Activated T-cell treated with anti-CD3 and anti-CD28 coated beads for 4 hours (primary cell): ENCODE data around the gene ACOX1.

Experiments used
- DNase-seq: peaks from one replicate; pipeline ENCODE4 v3.0.0-alpha.2; 2020

Gene ACOX1

DNA sequence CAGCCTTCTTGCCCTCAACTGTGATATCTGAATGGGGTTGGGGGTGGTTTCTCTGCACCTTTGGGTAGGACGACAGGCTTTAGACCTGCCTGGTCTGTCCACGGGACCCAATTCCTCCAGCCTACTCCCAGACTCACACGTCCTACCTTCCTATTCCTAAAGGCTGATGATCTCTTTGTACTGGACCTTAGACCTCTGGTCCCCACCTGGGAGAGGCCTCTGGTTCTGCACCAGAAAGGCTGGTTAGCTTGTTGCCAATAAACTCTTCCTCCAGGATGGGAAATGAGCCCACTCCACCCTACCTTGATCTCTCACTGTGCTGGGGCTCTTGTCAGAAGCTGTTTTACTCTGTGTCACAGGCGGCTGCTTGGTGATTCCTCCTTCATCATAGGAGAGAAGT lies 52.5 kb downstream of the ACOX1 start:
- no peak for DNase-seq

DNA sequence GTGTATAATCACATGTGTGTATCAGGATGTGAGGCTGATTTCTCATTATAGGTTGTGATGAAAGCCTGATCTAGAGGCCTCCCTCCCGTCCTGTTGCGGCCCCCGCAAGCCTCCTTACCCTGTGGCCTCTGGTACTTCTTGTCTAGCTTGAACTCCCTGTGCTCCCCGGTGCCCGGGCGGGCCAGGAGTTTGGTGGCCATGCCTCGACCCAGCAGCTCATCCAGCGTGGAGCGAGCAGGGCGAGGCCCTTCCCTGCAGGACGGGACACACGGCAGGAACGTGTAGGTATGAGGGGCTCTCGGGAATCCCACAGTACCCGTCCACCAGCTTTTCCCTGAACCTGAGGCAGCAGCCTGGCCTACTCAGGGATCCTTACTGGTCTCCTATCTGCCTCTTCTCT lies 53.1 kb downstream of the ACOX1 start:
- no peak for DNase-seq

DNA sequence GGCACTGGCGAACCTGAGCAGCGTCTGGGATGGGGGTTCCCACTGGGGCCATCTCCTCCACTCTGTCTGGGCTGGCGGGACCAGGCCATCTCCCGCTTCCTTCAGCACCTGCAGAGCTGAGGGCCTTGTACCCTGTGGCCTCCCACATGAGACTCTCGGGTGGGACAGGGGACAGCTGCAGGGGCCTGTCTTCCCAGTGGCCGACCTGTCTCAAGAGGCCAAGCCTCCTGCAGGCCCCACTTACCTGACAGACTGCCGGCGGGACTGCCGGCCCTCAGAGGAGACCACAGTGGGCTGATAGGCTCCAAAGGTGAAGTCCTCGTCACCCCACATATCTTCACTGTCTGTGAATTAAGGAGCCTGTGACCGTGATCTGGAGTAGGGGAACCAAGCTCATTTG lies 53.9 kb downstream of the ACOX1 start:
- DNase-seq, result no peak

DNA sequence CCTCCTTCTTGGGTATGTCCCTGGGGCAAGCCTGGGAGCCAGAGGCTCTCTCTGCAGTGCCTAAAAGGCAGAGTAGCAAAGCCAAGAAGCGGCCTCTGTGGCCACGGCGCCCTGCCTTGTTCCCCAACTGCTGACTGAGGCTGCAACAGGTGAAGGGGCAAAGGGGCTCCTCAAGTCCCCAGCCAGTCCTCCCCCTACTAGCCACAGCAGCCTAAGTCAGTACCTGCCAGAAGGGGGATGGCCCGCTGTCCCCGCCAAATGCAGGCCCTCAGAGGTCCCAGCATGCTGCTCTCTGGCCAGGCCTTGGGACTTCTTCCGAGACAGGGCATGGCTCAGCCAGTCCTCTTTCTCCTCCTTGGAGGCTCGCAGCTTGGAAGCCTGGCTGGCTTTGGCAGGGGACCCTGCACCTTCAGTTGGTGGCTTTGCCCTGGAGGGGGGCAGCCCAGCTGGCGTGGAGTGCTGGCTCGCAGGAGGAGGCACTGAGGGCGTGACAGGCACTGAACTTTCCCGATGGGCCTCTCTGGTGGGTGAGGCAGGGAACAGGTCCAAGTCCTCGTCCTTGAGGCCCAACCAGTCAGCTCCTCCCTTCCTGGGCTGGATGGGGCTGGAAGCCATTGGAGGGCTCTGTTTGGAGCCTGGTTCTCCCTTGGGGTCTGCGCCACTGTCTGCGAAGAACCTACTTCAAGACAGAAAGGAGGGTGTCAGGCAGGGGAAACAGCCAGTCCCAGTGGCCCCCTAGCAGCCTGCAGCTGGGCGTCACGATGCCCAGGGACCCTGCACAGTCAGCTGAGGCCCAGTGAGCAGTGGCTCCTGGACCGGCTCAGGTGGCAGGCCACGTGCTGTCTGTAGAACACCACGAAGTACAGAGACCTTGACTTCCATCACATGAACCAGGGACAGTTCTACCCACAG lies 55.7 kb downstream of the ACOX1 start:
- no peak for DNase-seq

DNA sequence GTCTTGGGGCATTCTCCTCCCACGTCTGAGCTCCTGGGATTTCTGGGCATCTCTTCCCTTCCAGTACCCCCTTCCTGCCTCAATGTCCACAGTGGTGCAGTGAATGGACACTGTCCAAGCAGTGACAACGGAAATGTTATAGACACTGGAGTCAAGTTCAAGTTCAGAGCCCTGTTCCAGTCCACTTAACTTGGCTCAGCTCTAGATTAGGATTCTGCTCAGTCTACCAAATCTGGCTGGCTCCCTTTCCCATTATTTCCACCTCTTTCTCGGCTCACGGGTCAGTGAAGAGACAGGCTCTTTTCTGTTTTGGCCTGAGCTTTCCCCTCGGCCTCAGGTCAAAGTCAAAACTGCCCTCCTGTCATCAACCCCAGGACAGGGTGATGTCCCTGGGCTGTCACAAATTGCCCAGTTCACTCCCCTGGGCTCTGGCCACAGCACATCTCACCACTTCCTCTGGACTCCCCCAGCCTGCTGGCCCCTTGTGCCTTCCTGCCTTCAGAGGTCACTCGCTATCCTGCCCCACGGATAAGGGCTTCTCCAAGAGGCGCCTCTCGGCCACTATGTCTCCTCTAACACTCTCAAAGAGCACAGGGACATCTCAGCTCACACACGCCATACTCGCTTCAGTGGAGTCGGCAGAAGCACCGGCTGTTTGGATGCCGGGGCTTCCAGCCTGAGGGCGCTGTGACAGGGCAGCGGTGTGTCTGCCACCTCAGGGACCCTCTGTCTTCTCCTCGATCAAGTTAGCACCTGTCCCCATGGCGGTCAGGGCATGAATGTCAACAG lies 56.6 kb downstream of the ACOX1 start:
- no peak for DNase-seq

DNA sequence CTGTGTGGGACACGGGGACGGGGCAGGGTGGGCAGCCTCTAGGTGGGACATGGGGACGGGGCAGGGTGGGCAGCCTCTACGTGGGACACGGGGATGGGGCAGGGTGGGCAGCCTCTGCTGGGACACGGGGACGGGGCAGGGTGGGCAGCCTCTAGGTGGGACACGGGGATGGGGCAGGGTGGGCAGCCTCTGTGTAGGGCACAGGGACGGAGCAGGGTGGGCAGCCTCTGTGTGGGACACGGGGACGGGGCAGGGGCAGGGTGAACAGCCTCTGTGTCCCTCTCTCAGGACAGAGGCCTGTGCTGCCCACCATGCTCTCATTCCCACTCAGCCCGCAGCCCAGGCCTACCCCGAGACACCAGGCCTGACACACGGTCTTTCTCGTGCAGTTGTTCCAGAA lies 57.4 kb downstream of the ACOX1 start:
- no peak for DNase-seq

DNA sequence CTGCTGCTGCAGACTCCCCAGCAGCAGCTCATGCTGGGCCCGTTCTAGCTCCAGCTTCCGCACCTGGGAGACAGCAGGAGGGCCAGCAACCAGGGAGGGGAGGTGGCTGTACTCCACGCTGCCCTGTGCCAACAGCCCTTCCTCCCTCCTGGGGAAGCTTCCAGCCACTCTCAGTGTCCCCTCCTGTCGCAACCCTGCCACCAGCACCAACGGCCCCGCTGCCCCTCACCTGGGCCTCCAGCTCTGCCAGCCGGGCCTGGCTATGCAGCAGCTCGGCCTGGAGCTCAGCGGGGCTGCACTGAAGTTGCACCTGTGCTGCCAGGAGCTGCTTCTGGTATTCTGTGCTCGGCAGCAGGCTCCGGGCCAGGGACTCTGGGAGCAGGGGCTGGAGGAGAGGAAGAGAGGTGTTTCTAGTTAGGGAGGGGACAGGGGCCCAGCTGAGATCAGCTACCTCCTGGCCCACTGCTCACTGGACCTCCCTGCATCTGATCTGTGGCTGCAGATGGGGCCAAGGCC lies 58.9 kb downstream of the ACOX1 start:
- no peak for DNase-seq

DNA sequence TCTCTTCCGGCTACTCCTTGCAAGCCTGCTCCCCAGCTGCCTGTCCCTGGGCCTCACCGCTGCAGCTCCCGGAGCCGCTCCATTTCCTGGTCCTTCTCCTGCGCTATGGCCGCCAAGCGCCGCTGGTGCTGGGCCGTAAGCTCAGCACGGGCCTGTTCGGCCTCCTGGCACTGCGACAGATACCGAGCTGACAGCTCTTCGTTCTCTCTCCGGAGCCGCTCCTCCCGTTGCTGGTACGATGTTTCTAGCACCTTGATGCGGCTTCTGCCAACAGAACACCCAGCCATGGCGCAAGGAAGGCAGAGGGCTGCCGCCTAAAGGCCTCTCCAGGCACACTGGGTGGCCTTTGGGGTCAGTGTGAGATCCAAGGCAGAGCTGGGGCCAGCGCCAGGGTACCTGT lies 59.4 kb downstream of the ACOX1 start:
- DNase-seq, result no peak

DNA sequence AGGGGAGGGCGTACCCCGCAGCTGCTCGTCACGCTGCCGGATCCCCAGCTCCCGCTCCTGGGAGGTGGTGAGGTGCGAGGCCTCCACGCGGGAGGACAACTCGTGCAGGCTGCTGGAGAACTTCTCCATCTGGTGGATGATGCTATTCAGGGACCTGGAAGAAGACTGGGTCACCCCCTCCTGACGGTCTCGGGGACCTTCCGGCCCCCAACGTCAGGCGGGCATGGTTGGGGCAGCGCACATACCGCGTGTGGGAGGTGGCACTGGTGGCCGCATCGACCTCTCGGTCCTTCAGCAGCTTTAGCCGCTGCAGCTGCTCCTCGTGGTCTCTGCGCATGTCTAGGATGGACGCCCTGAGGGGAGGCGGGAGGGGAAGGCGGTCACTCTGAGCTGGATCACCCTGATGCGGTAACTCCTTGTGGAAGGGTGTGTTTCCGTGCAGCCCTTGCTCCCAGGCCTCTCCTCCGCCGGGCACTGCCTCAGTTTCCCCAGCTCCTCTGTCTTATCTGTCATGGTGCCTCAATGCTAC lies 61.0 kb downstream of the ACOX1 start:
- DNase-seq, result no peak

DNA sequence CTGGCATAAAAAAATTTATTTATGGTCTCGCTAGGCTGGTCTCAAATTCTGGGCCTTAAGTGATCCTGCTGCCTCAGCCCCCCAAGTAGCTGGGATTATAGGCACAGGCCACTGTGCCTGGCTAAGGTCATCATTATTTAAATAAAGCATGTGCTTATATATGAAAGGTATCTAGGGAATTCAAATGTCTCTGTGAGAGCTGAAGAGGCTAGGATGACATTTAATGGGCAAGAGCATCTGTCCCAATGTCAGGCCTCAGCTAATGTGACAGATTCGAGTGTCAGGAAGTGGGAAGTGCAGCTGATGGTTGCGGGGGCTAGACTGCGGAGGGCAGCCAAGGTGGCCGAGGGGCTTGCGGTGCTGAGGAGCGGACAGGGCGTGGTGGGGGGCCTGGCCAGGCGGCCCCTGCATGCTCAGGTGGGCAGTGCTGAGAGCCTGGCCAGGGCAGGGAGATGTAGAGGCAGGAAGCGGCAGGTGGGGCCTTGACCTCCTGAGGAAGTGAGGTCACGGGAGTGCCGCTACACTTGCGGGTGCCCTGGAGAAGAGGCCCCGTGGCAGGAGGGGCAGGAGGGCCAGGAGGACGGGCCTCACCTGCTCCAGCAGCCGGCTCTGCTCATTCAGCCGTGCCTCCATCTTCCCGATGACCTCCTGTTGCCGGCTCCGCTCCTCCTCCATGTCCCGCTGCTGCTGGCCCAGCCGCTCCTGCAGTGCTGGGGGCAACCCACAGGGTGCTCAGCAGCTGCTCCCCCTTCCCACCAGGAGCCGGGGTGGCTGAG lies 61.6 kb downstream of the ACOX1 start:
- no peak for DNase-seq

DNA sequence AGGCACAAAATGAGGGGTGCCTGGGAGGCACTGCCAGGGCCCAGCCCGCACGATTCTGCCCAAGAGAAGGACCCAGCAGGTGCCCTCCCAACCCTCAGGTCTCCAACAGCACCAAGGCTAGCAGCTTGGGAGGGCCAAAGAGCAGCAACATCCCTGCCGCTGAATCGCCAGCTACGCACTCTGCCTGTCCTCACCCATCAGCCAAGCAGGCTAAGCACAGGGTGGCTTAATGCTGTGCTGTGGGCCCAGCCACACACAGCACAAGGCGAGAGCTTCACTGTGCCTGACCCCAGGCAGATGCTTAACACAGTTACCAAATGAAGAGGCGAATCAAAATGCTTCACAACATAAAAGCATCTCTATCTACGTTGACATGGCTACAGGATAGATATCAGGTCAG lies 63.7 kb downstream of the ACOX1 start:
- no peak for DNase-seq

DNA sequence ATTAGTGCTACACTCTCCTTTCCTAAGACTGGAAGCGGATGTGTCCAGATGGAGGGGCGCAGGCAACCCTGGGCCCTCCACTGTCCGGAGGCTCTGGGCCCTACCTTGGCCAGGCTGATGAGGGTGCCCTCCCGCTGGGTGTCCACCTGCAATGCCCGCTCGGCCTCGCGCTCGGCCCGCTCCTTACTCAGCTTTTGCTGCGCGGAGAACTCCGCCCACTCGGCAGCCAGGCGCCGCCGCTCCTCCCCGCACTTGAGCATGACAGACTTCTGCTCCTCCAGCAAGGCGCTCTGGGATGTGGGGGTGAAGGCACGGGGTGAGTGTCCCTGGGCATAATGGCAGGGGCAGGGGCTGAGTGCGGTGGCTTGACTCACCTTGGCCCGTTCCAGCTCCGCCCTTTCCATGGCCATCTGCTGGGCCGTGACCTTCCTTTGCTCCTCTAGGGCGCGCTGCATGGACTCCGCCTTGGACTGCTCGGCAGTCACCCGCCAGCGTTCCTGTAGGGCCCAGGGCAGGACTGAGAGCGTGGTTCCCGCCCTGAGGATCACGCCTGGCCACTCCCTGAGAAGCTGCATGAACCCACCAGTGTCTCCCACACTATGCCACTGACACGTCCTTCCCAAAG lies 64.2 kb downstream of the ACOX1 start:
- DNase-seq, result no peak

DNA sequence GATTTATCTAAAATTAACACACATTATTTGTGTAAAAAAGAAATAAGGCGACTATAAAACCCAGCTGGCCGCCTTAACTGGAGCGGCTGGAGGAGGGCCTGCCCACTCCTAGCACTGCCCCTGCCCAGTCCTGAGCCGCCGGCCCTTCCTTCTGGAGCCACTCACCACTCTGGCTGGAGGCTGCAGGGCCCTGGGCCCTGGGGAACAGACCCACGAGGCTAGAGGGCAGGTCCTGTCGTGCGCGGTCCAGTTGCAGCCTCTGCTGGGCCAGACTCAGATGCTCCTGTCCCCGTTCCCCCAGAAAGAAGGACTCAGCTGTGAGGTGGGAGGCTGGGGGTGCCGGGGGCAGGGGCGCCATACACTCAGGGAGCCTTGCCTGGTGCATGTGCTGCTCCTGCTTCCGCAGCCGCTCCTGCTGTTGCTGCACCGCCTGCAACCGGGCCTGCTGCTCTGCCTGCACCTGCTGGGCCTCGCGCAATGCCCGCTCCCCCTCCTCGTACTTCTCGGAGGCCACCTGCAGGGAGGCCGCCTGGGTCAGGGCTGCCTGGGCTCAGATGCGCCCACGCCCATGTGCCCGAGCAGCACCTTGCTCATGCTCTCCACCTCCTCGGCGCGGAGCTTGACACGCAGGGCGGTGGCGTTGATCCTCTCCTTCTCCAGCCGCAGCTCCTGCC lies 65.3 kb downstream of the ACOX1 start:
- DNase-seq, result no peak

DNA sequence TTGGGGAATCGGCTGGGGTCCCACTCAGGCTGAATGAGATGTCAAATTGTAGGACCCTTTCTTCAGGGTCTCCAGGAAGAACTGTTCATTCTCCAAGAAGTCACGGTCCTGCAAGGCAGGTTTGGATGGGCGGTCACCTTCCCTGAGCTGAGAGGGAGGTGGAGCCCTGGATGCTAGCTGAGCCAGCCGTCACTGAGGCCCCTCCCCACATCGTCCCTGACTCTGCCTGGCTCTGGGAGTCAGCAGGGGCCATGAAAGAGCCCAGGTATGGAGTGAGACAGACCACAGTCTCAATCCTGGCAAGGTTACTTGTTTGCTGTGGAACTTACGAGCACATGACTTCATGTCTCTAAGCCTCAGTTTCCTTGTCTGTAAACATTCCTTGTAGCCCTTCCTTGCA lies 68.3 kb downstream of the ACOX1 start:
- DNase-seq, result no peak

DNA sequence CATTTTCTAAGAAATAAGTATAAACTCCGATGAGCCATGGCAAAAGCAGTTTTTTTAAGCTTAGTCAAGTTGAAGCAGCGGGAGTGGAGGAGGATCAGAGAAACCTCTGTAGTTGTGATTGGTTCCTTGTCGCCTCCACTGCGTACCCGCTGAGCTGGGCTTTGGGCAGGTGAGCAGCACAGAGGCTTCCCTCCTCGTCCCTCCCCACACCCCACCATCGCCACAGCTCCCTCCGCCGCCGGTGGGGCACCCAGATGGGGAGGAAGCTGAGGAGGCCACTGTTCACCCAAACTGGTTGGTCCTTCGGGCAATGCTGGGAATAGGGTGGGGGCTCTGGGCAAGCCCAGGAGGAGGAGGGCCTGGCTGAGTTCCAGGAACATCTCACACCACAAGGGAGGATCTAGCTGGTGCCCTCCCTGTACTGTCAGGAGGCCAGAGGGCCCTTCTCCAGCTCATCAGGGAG lies 69.1 kb downstream of the ACOX1 start:
- no peak for DNase-seq

DNA sequence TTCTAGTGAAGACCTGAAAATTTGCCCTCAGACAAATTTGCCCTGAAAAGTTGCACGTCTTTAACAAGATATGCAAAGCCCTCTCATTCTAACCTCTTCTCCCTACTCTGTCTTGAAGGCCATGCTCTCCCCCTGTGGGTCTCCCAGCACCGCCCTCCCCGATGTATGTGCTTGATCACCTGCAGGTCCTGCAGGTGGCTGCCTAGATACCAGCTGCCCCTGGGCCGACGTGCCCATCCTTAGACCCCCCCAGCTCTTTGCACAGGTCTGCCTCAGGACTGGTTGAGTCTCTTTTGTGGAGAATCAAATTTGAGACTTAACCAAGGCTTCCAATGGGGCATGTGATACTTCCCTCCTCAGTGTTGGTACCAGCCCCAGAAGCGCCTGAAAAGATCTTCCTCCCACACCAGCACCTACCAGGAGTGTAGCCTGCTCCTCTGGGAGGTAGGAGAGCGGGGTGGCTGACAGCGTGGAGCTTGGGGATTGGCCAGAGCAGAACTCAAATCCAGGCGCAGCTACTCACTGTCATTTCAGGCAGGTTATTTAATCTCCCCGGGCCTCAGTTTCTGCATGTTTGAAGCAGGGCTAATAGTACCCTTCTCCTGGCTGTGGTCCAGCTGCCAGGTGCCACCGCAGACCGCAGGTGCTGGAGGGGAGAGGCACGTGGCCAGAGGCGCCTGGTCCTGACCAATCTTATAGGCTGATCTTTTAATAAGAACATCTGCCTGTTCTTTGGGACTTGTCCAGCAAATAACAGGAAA lies 69.7 kb downstream of the ACOX1 start:
- DNase-seq, result no peak

DNA sequence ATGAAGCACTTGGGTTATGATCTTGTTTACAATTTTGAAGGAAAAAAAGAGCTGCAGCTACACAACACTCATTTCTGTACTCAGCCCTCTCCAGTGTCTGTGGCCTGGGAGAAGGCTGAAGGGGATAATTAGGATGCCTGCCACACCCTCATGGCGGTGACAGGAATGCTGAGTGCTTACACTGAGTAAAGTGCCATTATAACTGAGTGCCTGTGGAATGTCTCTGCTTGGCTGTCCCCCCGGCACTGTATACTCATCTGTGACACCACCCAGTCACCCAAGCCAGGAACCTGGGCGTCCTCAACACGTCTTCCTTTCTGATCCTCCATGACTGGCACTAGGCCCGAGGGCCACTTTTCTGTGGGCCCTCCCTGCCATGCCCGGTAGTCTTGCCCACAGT lies 70.8 kb downstream of the ACOX1 start:
- no peak for DNase-seq

DNA sequence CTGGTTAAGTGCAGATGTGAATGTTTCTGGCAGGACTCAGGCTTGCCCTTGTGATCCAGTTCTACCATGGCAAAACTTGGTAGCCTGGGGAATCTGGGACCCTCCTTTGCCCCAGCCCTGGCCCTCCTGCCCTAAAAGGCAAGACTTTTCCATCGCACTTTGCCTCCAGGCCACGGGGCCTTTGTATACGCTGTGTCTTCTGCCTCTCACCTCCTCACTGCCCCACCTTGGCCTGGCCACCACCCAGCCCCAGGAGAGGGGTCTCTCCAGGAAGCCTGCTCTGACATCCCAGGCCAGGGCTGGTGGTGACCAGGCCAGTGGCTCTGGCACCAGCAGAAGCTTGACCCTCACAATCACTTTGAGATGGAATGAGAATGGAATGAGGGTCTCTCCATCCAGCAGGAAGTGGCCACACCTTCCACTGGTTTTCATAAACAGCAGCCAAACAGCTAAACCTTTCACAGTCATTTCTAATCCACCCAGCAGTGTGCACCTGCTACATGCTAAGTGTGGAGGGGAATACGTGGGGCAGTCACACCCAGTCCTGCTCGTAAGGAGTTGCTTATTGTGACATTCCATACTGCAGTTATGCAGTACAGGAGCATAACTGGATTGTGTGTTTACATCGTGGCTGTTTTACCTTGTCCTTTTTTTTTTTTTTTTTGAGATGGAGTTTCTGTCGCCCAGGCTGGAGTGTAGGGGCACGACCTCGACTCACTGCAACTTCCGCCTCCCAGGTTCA lies 72.7 kb downstream of the ACOX1 start:
- DNase-seq, result no peak

DNA sequence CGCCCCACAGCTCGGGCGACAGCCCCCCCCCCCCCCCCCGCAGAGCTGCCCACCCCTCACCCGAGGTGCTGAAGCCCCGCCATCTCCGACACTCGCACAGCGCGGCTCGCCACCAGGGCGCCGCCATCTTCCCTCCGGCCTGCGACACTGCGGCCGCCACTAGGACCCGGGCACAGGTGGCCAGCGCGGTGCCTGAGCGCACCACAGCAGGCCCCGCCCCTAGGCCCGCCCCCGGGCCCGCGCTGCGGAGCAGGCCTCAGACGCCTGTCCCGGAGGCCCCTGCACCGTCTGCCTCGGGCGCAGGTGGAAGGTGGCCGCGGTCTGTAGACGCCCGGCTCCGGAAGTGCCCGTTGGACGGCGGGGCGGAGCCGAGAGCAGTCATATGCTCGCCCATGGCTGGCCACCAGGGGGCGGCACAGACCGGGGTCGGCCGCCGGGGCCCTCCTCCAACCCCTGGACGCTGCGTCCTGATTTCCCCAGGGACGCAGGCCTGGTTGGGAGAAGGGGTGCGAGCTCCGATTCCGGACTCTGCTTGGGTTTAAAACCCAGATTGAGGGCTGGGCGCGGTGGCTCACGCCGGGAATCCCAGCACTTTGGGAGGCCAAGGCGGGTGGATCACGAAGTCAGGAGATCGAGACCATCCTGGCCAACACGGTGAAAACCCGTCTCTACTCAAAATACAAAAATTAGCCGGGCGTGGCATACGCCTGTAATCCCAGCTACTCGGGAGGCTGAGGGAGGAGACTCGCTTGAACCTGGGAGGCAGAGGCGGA lies 74.0 kb downstream of the ACOX1 start, which contains the start of gene MRPL38:
TSS of gene MRPL38 (minus strand) at position 136 of the 773 bp plus-strand sequence. CDS start at position 127, 9 bp downstream.
- peak; percentile 78 for DNase-seq
